K562 (cell line): Measurements from ENCODE around the gene CAPN2.

Source experiments
- CTCF ChIP-seq, 3 experiments: IDR thresholded peaks in 2 of 3; conservative IDR thresholded peaks in 1 of 3; 2 replicates each; pipeline ENCODE4 v1.5.1; 2011 to 2012; ENCODE audit warnings: low read length in 3 of 3, mild to moderate bottlenecking in 3 of 3, control low read depth in 2 of 3, improper control_type of control experiment in 1 of 3, inconsistent platforms in 1 of 3, low read depth in 1 of 3, mixed read lengths in 1 of 3, moderate library complexity in 1 of 3; ENCODE audit not compliant: insufficient read depth in 2 of 3
- EGR1 ChIP-seq: fragments of 450-650 bp; conservative IDR thresholded peaks from 2 replicates; pipeline ENCODE4 v1.6.1; 2017; ENCODE audit warnings: mild to moderate bottlenecking
- ERF ChIP-seq: fragments of 450-650 bp; formaldehyde crosslinking; IDR thresholded peaks from 2 replicates; pipeline ENCODE4 v1.4.0; 2020; ENCODE audit warnings: mild to moderate bottlenecking, mixed read lengths
- ESRRA ChIP-seq: fragments of 450-650 bp; IDR thresholded peaks from 2 replicates; pipeline ENCODE4 v1.6.1; 2014; ENCODE audit warnings: low read depth, mild to moderate bottlenecking, moderate library complexity, borderline replicate concordance
- FOS ChIP-seq: IDR thresholded peaks from 3 replicates; pipeline ENCODE4 v1.6.1; 2011; ENCODE audit not compliant: insufficient read length; ENCODE audit errors: extremely low read depth
- FOXA1 ChIP-seq: fragments of 450-650 bp; IDR thresholded peaks from 2 replicates; pipeline ENCODE4 v1.6.1; 2016; ENCODE audit warnings: mild to moderate bottlenecking, borderline replicate concordance
- GTF2E2 ChIP-seq: fragments of 200-800 bp; sonication (Bioruptor generic); IDR thresholded peaks from 2 replicates; pipeline ENCODE4 v1.6.1; 2016; ENCODE audit warnings: missing genetic modification characterization, missing compliant biosample characterization
- NFXL1 ChIP-seq: fragments of 450-650 bp; formaldehyde crosslinking; IDR thresholded peaks from 2 replicates; pipeline ENCODE4 v1.4.0; 2021; ENCODE audit warnings: mild to moderate bottlenecking
- NFYB ChIP-seq: IDR thresholded peaks from 2 replicates; pipeline ENCODE4 v1.6.1; 2011; ENCODE audit warnings: mild to moderate bottlenecking, moderate library complexity; ENCODE audit not compliant: insufficient read length; ENCODE audit errors: extremely low read depth
- POLR2AphosphoS5 ChIP-seq: IDR thresholded peaks from 2 replicates; pipeline ENCODE4 v1.6.1; 2011; ENCODE audit warnings: mild to moderate bottlenecking, low read depth, low read length, moderate library complexity; ENCODE audit not compliant: control insufficient read depth, insufficient read depth
- TCF3 ChIP-seq: sonication (generic); formaldehyde crosslinking; IDR thresholded peaks from 2 replicates; pipeline ENCODE4 v1.4.0; 2020; ENCODE audit warnings: mild to moderate bottlenecking, missing genetic modification reagents
- ZNF124 ChIP-seq: sonication (generic); formaldehyde crosslinking; IDR thresholded peaks from 2 replicates; pipeline ENCODE4 v1.8.1; 2022; ENCODE audit warnings: missing genetic modification reagents
- ZNF274 ChIP-seq: IDR thresholded peaks from 2 replicates; pipeline ENCODE4 v1.6.1; 2011; ENCODE audit warnings: low read depth, mild to moderate bottlenecking, low read length, moderate library complexity, borderline replicate concordance

DNA sequence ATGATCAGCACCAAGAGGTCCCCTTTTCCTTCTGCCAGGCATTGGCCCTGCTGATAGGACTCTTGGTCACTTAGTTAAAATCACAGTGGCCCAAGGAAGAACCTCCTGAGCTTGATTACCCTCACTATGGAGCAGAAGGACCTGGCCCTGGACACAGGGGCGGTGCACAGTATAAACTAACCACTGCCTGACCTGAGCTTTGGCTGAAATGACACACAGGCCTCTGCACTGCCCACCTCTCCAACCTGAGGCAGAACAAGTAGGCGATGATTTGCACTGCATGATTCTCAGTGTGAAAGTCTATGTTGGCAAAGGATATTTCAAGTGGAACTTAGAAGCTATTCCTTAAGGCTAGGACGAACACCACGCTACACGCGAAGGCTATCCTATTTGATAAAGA is 48.5 kb downstream of the CAPN2 start:
- TF ChIP-seq EGR1 (no peak), ESRRA (no peak), NFXL1 (CRISPR knock-in tag) (no peak), CTCF (IDR thresholded peaks at IDR 0.05 in 2 of 3, conservative IDR thresholded peaks at IDR 0.05 in 1 of 3; ENCODE audit: insufficient read depth in 2 of 3, low read depth in 1 of 3, low read length in 3 of 3) (no peak), FOXA1 (no peak), GTF2E2 (tag) (no peak), FOS (no peak), NFYB (no peak), ZNF124 (no peak), ERF (CRISPR knock-in tag) (no peak), ZNF274 (no peak), POLR2AphosphoS5 (no peak), TCF3 (CRISPR knock-in tag) (no peak)
